ENCODE results near the gene NRF1. TPM values are rescaled to one million over a fixed set of nuclear protein-coding genes. Genes with fewer than 3 reads are reported as not detected.
"Not testable (repeated sequence)": the region's sequence is repeated elsewhere in the genome, so short reads cannot be mapped to it uniquely, and the experiment has no call there.

The NRF1 gene
- polyA plus RNA-seq, 3 donors from 2014 or later: 9.8 to 24.7 (median 12.7) TPM

DNA sequence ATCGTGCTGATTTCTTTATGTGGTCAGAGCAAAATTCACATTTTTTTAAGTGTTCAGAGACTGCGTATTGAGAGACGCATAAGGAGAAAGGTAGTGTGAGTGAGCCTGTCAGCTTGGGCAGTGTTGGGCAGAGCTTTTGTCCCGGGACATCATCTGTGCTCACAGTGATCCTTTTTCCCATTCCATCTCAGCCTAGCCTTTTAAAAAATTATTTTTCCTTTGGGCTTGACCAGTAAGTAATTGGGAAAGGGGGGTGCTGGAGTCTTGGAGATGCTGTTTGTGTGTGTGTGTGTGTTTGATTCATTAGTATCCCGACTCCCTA, 1.5 kb downstream of the NRF1 start:
- Mint-ChIP-seq H3K27ac (peak overlapping the region; percentile 92 to 99 (median 97)), H3K27me3 (ENCODE audit: low read depth in 3 of 3) (peaks cover 7 to 14% (median 11%) of the 10 kb centered on the region in 3 donors), H3K4me3 (peak overlapping the region; percentile 93 to 98 (median 98)), H3K4me1 (peaks cover 76 to 86% of the 10 kb centered on the region in 2 donors), H3K36me3 (no peaks in the 10 kb centered on the region), H3K9me3 (no peaks in the 10 kb centered on the region)
- no peak for DNase-seq

- H3K27me3 Mint-ChIP-seq (ENCODE audit: low read depth in 3 of 3): peaks cover 7 to 12% (median 11%) of the 10 kb centered on the region in 3 donors
- no peaks in the 10 kb centered on the region for H3K9me3 Mint-ChIP-seq
- peak overlapping the region; percentile 18 to 76 (median 44) for H3K4me3 Mint-ChIP-seq
- peaks cover 73 to 88% of the 10 kb centered on the region in 2 donors for H3K4me1 Mint-ChIP-seq
- H3K36me3 Mint-ChIP-seq: no peaks in the 10 kb centered on the region
- peak; percentile 22 to 30 (median 30) for DNase-seq
- H3K27ac Mint-ChIP-seq: peak overlapping the region; percentile 62 to 92 (median 84)
These were observed 3.5 kb downstream of the NRF1 start for GRCh38 chr7:129615018-129615417.

GRCh38 chr7:129616530-129616929, 5.0 kb downstream of the NRF1 start:
- DNase-seq: no peak
- Mint-ChIP-seq H3K36me3 (no peaks in the 10 kb centered on the region), H3K27ac (peak overlapping the region; percentile 5 to 79 (median 38)), H3K9me3 (no peaks in the 10 kb centered on the region), H3K27me3 (ENCODE audit: low read depth in 3 of 3) (peaks cover 5 to 7% (median 7%) of the 10 kb centered on the region in 3 donors), H3K4me1 (peaks cover 72 to 90% of the 10 kb centered on the region in 2 donors), H3K4me3 (peak overlapping the region in 1 of 5 donors; percentile 9)

DNA sequence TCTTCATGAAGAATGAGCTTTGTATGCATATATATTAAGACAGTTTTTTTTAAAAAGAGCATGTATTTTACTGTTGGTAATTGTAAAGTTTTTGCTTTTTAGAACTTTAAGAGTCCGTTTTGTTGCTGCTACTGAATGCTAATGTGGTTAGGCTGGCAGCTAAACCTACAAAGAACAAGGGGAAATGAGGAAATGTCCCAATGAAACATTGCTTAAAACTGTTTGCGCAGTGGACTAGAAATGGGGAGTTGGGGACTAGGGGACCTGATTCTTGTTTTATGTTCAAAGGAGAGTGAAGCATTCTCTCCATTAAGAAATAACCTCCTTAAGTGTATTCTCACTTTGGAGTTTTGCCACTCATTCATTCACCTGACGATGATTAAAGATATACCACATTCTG, 5.7 kb downstream of the NRF1 start:
- Mint-ChIP-seq H3K27ac (peak overlapping the region in 4 of 6 donors; percentile 11 to 67 (median 21)), H3K4me3 (peak overlapping the region in 1 of 5 donors; percentile 4), H3K9me3 (no peaks in the 10 kb centered on the region), H3K36me3 (no peaks in the 10 kb centered on the region), H3K4me1 (peaks cover 74 to 91% of the 10 kb centered on the region in 2 donors), H3K27me3 (ENCODE audit: low read depth in 3 of 3) (peaks cover 5 to 7% (median 7%) of the 10 kb centered on the region in 3 donors)
- DNase-seq: no peak

DNA sequence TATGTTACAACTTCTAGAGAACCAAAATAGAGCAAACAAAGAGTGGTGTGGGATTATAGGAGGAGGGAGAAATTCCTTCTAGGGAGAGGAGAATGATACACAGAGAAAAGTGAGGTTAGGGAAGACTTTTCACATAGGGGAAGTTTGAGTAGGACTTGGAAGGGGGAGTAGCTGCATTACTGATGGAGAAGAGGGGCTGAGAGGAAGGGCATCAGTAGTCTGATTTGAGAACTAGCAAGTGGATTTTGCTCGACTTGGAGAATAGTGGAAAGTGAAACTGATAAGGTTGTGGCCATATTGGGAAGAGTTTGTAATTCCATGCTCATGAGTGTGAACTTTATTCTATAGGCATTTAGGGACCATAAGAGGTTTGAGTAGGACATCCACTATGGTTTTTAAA, 6.1 kb downstream of the NRF1 start:
- DNase-seq: no peak
- Mint-ChIP-seq H3K27me3 (ENCODE audit: low read depth in 3 of 3) (peaks cover under 1 to 3% (median 3%) of the 10 kb centered on the region in 3 donors), H3K4me1 (peaks cover 71 to 88% of the 10 kb centered on the region in 2 donors), H3K27ac (peak overlapping the region; percentile 1 to 67 (median 21)), H3K36me3 (no peaks in the 10 kb centered on the region), H3K9me3 (no peaks in the 10 kb centered on the region), H3K4me3 (peak overlapping the region in 1 of 5 donors; percentile 4)

DNA sequence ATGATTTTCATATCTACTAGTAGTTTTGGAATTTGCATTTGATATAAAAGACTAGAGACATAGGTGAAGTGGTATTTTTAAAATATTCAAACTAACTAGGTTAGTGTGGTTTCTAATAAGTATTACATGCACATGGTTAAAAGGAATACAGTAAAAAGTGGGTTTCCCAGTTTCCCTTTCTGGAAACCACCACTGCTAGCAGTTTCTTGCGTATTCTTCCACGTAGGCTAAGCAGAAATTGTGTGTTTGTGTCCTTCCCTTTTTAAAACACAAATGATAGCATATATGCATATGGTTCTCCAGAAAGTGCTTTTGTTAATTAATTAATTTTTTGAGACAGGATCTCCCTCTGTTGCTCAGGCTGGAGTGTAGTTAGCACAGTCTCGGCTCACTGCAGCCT, 15.4 kb downstream of the NRF1 start:
- Mint-ChIP-seq H3K9me3 (no peaks in the 10 kb centered on the region), H3K27ac (no peak overlapping the region), H3K27me3 (ENCODE audit: low read depth in 3 of 3) (no peaks in the 10 kb centered on the region), H3K4me1 (peaks cover 25 to 50% of the 10 kb centered on the region in 2 donors), H3K36me3 (no peaks in the 10 kb centered on the region), H3K4me3 (no peak overlapping the region)
- no peak for DNase-seq

GRCh38 chr7:129630341-129630740, 18.8 kb downstream of the NRF1 start:
- DNase-seq: no peak
- Mint-ChIP-seq H3K4me3 (no peak overlapping the region), H3K36me3 (no peaks in the 10 kb centered on the region), H3K27me3 (ENCODE audit: low read depth in 3 of 3) (peaks cover 0 to 2% (median 0%) of the 10 kb centered on the region in 3 donors), H3K4me1 (peaks cover 15 to 54% of the 10 kb centered on the region in 2 donors), H3K9me3 (no peaks in the 10 kb centered on the region), H3K27ac (no peak overlapping the region)

- Mint-ChIP-seq H3K27me3 (ENCODE audit: low read depth in 3 of 3) (peaks cover 0 to 2% (median 0%) of the 10 kb centered on the region in 3 donors), H3K9me3 (no peaks in the 10 kb centered on the region), H3K27ac (peak overlapping the region in 3 of 6 donors; percentile 22 to 53 (median 34)), H3K4me3 (no peak overlapping the region), H3K36me3 (no peaks in the 10 kb centered on the region), H3K4me1 (peaks cover 34 to 62% of the 10 kb centered on the region in 2 donors)
- no peak for DNase-seq
These were observed 23.0 kb downstream of the NRF1 start for GRCh38 chr7:129634361-129635034.

DNA sequence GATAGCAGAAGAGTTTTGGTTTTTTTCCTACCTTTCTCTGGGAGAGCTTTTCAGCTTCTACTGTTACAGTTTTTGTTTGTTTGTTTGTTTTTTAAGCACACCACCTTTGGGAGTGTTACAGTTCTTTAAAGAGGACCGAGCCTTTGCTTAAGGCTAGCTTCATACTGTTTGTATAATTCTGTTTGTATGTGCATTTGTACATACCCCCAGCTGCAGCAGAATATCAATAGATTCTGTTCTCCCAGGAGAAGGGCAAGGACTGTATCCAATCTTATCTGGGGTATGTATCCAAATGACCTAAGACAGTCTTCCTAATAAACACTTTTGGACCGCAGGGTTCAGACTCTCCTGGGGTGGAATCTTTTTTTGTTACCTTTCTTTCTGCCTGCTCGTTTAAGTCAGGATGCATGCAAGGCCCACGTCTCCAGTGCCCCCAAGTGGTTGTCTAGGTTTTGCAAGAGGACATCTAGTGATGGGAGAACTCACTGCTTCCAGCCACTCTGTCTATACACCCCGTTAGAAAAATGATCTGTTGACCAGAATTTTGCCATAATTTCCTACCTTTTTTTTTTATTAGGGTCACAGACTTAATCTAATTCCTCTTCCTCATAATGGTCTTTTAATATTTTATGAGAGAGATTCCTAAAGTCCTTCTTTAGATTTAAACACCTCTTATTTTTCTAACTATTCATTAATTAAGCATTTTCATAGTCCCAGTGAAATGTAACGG, 23.9 kb downstream of the NRF1 start:
- H3K27me3 Mint-ChIP-seq (ENCODE audit: low read depth in 3 of 3): peaks cover 0 to 2% (median 2%) of the 10 kb centered on the region in 3 donors
- H3K36me3 Mint-ChIP-seq: no peaks in the 10 kb centered on the region
- DNase-seq: peak; percentile 51 to 67 (median 58)
- H3K27ac Mint-ChIP-seq: peak overlapping the region in 4 of 6 donors; percentile 22 to 82 (median 38)
- H3K4me1 Mint-ChIP-seq: peaks cover 37 to 68% of the 10 kb centered on the region in 2 donors
- no peaks in the 10 kb centered on the region for H3K9me3 Mint-ChIP-seq
- H3K4me3 Mint-ChIP-seq: no peak overlapping the region

GRCh38 chr7:129636030-129636550, 24.6 kb downstream of the NRF1 start:
- not testable (repeated sequence) for H3K36me3 Mint-ChIP-seq; H3K4me3 Mint-ChIP-seq; DNase-seq; H3K27ac Mint-ChIP-seq; H3K27me3 Mint-ChIP-seq (ENCODE audit: low read depth in 3 of 3); H3K9me3 Mint-ChIP-seq
- peaks cover 37 to 68% of the 10 kb centered on the region in 2 donors for H3K4me1 Mint-ChIP-seq

DNA sequence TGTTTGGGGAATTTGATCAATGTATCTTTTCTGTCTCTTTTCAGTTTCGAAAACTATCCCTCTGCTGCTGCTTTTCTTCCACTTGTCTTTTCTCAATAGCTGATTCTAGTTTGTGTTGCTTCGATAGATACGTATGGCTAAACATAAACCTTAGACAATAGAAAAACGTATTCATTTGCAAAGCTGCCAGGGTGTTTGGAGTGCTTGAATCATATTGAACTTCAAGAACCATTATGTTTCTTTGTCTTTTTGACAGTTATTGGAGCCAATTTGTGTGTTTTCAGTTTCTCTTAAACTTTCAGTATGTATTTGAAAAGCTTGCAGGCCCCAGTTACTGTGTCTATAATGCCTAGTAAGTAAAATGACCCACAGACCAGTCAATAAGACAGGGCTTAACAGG, 25.1 kb downstream of the NRF1 start:
- Mint-ChIP-seq H3K36me3 (no peaks in the 10 kb centered on the region), H3K27me3 (ENCODE audit: low read depth in 3 of 3) (peaks cover 0 to 2% (median 2%) of the 10 kb centered on the region in 3 donors), H3K27ac (peak overlapping the region in 1 of 6 donors; percentile 1), H3K4me1 (peaks cover 37 to 73% of the 10 kb centered on the region in 2 donors), H3K9me3 (no peaks in the 10 kb centered on the region), H3K4me3 (no peak overlapping the region)
- no peak for DNase-seq

- no peak overlapping the region for H3K27ac Mint-ChIP-seq
- H3K27me3 Mint-ChIP-seq (ENCODE audit: low read depth in 3 of 3): peaks cover 0 to 2% (median 0%) of the 10 kb centered on the region in 3 donors
- no peak for DNase-seq
- H3K4me3 Mint-ChIP-seq: no peak overlapping the region
- no peaks in the 10 kb centered on the region for H3K36me3 Mint-ChIP-seq
- no peaks in the 10 kb centered on the region for H3K9me3 Mint-ChIP-seq
- H3K4me1 Mint-ChIP-seq: peaks cover 35 to 60% of the 10 kb centered on the region in 2 donors
These were observed 28.9 kb downstream of the NRF1 start for GRCh38 chr7:129640400-129640799.

GRCh38 chr7:129642871-129643549, 31.5 kb downstream of the NRF1 start:
- no peak overlapping the region for H3K4me3 Mint-ChIP-seq

More at GRCh38 chr7:129642871-129643549, 31.5 kb downstream of the NRF1 start:
- H3K27me3 Mint-ChIP-seq (ENCODE audit: low read depth in 3 of 3): peaks cover 0 to 5% (median 0%) of the 10 kb centered on the region in 3 donors
- H3K9me3 Mint-ChIP-seq: no peaks in the 10 kb centered on the region
- DNase-seq: no peak
- no peak overlapping the region for H3K27ac Mint-ChIP-seq
- H3K36me3 Mint-ChIP-seq: peaks cover 0 to 7% (median 4%) of the 10 kb centered on the region in 3 donors
- peaks cover 21 to 46% of the 10 kb centered on the region in 2 donors for H3K4me1 Mint-ChIP-seq

All from immature natural killer cell (primary cell).